ENCODE data around the gene MEOX1.

MEOX1 gene

DNA sequence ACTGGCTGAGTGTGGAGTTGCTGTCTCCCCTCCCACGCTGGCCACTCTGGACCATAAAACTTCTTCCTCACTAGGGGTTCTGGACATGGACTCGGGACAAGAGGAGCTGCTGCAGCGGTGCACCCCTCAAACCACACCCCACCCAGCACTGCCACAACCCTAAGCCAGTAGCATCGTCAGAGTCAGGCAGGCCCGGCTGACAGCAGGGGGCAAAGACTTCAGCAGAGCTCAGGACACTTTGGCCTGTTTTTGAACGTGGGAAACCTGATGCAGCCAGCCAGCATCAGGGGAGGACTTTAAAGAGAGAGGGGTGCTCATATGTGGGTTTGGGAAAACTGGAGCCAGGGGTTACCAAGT, 9.6 kb downstream of the MEOX1 start:
- FAIRE-seq = no peak

- FAIRE-seq = no peak
Observed at GRCh38 chr17:43650471-43650870, 11.3 kb downstream of the MEOX1 start.

DNA sequence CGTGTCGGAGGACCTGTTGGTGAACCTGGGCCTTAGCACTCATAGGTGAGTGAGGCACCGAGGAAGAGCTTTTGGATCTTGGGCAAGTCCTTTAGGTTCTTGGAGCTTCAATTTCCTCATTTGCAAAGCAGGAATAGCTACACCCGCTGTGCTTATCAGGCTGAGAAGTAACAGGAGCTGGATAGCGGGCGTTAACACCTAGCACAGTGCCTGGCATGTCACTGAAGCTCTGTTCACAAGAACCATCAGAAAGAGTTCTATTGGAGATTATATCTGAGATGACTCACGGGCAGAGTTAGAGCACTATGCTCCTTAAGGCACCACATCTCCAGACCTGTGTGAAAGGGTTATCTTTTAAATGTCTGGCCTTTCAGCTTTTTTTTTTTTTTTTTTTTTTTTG, 12.8 kb downstream of the MEOX1 start:
- no peak for FAIRE-seq

DNA sequence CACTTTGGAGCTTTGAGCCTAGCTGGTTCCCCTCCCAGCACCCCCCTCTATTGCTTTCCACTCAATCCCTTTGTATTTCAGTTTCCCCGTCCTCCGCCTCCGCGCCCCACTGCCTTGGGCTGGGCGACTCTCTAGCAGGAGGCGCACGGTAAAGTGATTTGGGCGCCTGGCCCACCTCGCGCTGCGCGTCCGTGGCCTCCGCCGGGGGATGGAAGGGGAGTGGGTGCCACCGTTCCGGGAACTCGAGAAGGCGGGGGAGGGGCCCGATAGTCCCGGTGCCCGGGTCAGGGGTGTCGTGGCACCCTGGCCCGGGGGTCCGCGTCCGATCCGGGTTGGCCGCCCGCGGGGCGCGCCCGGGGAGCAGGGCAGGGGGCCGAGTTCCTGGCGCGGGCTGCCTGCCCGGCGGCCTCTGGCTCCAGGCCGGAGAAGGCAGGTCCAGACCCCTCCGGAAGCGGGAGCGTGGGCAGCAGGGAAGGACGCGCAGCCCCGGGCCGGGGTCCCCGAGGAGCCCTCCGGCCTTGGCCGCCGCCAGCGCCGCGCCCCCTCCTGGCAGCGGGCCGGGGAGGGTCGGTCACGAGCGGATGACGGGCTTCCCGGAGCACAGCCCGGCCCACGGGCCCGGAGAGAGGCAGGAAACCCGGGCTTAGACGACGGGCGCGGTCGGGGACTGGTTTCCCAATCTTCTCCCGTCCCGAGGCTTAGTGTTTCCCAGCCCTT, 15.8 kb downstream of the MEOX1 start:
- no peak for FAIRE-seq

GRCh38 chr17:43645450-43645764, 16.3 kb downstream of the MEOX1 start:
- FAIRE-seq = no peak

GRCh38 chr17:43644081-43644480, 17.6 kb downstream of the MEOX1 start:
- no peak for FAIRE-seq

GRCh38 chr17:43641416-43641815, 20.3 kb downstream of the MEOX1 start:
- FAIRE-seq = no peak

GRCh38 chr17:43640491-43641252, 21.1 kb downstream of the MEOX1 start:
- no peak for FAIRE-seq

- FAIRE-seq = no peak
Observed at GRCh38 chr17:43637563-43638323, 24.0 kb downstream of the MEOX1 start.

GRCh38 chr17:43636426-43636825, 25.3 kb downstream of the MEOX1 start:
- FAIRE-seq = no peak

DNA sequence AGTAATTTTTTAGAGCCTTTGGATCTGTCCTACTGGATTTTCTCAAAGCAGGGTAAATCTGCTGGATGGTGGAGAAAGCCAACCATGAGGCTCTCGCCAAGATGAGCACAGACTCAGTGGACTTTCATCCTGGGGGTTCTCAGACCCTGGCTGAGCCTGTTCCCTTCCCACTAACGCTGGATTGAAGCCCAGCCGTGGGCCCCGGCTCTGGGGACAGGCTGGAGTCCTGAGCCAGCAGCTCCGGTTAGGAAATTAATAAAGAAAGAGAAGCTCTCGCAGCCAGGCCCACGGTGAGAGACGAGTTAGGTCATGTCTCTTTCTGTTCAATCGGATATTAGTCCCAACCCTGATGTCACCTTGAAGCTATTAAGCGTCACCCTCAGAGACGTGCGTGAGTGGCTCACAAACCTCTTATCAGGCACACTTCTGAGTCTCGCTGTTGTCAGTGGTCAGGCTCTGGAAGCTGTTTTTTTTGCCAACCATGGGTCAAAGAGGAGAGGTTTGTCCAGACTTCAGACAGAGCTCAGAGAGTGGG, 27.1 kb downstream of the MEOX1 start:
- FAIRE-seq = no peak

DNA sequence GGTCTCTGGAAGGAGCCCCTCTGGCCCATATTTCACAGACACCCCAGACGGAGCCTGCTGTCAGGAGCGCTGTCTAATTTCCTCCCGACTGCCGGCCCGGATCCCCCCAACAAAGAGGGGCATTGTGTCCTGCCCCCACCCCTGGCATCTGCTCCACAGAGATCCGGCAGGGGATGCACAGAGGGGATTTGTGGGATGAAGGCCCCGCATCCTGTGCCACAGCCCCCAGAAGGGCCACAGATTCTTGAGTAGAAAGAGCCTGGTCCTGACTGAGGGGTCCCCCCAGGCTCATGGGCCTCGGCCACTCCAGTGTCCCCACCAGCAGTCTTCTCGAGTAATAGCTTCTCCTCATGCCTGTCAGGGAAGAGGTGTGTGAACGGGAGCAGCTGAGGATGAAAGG, 29.5 kb downstream of the MEOX1 start:
- no peak for FAIRE-seq

- no peak for FAIRE-seq
Observed at GRCh38 chr17:43631429-43631828, 30.3 kb downstream of the MEOX1 start.

DNA sequence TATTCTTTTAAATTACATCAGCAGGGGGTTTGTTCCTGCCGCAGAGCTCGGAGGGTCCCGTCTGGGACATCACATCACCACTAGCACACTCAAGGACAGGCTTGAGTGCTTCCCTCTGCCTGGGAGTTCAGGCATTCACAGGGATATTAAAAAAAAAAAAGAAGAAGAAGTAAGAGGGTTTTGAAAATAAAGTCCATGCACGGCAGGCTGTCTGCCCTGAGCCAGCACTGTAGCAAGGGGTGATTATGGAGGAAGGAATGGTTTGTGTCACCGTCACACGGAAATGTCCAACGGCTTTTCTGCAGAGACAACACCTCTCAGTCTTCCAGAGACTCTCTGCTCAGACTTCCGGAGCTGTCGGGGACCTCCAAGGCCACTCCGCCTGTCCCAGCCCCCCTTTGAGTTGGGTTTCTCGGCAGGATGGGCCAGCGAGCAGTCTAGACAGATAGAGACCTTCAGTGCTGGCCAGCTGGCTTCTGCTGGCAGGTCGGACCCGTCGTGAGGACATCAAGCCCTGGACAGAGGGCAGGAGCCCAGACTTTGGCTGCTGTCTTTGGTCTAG, 33.6 kb downstream of the MEOX1 start:
- no peak for FAIRE-seq

- no peak for FAIRE-seq
Observed at GRCh38 chr17:43627653-43628052, 34.1 kb downstream of the MEOX1 start.

- no peak for FAIRE-seq
Observed at GRCh38 chr17:43626023-43626422, 35.7 kb downstream of the MEOX1 start.

- no peak for FAIRE-seq
Observed at GRCh38 chr17:43625606-43626005, 36.1 kb downstream of the MEOX1 start.

- peak; percentile 67 for FAIRE-seq
Observed at GRCh38 chr17:43620581-43620980, 41.1 kb downstream of the MEOX1 start.

GRCh38 chr17:43620147-43620546, 41.6 kb downstream of the MEOX1 start:
- peak; percentile 35 for FAIRE-seq

- no peak for FAIRE-seq
Observed at GRCh38 chr17:43619705-43620104, 42.0 kb downstream of the MEOX1 start.

DNA sequence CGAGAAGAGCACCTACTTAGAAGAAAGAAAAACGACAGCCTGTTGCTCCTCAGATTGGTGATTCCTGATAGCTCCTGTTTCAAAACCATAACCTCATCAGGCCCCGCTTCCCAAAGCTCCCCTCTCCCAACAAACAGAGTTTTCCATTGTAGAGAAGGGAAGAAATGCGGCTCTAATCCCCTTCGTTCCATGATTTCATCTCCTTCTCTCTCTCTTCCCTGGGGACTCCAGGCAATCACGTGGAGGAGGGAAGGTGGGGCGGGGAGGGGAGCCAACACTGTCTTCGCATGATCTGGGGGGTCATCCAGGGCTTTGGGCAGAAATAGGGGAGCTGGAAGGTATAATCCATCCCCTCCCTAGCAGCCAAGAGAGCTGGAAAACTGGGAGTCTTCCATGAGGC, 43.4 kb downstream of the MEOX1 start:
- FAIRE-seq = no peak

GRCh38 chr17:43616852-43617251, 44.9 kb downstream of the MEOX1 start:
- FAIRE-seq = no peak

- no peak for FAIRE-seq
Observed at GRCh38 chr17:43616421-43616820, 45.3 kb downstream of the MEOX1 start.

- no peak for FAIRE-seq
Observed at GRCh38 chr17:43616029-43616351, 45.7 kb downstream of the MEOX1 start.

Data from endometrium (tissue), 2 donors.